ENCODE data around the gene PBX2.
A peak's percentile ranks its signal among the peaks of the same experiment; 100 is the strongest.
"Not testable (repeated sequence)": the region's sequence is repeated elsewhere in the genome, so short reads cannot be mapped to it uniquely, and the experiment has no call there.

PBX2 gene

GRCh38 chr6:32189742-32190053, 304 bp downstream of the PBX2 start:
- no peak for DNase-seq (ENCODE audit: low read depth)
- no peak for TF ChIP-seq CTCF (conservative IDR thresholded peaks at IDR 0.05; ENCODE audit: low read depth, low read length)
- peak overlapping the region; percentile 68 for H3K4me3 ChIP-seq (ENCODE audit: low read length)

- DNase-seq (ENCODE audit: low read depth) = no peak
- H3K4me3 ChIP-seq (ENCODE audit: low read length) = peak overlapping the region; percentile 68
- no peak for TF ChIP-seq CTCF (conservative IDR thresholded peaks at IDR 0.05; ENCODE audit: low read depth, low read length)
Measured at GRCh38 chr6:32189069-32189741, 797 bp downstream of the PBX2 start.

GRCh38 chr6:32188381-32189068, 1.5 kb downstream of the PBX2 start:
- no peak for DNase-seq (ENCODE audit: low read depth)
- H3K4me3 ChIP-seq (ENCODE audit: low read length) = peak overlapping the region; percentile 68
- TF ChIP-seq CTCF (conservative IDR thresholded peaks at IDR 0.05; ENCODE audit: low read depth, low read length) = no peak

GRCh38 chr6:32187725-32188380, 2.1 kb downstream of the PBX2 start:
- not testable (repeated sequence) for DNase-seq (ENCODE audit: low read depth); H3K4me3 ChIP-seq (ENCODE audit: low read length)

- no peak for DNase-seq (ENCODE audit: low read depth)
- TF ChIP-seq CTCF (conservative IDR thresholded peaks at IDR 0.05; ENCODE audit: low read depth, low read length) = no peak
- H3K4me3 ChIP-seq (ENCODE audit: low read length) = no peak overlapping the region
Measured at GRCh38 chr6:32187009-32187709, 2.8 kb downstream of the PBX2 start.

GRCh38 chr6:32186151-32186840, 3.7 kb downstream of the PBX2 start:
- not testable (repeated sequence) for DNase-seq (ENCODE audit: low read depth); H3K4me3 ChIP-seq (ENCODE audit: low read length)

- H3K4me3 ChIP-seq (ENCODE audit: low read length); DNase-seq (ENCODE audit: low read depth): not testable (repeated sequence)
Measured at GRCh38 chr6:32185681-32186131, 4.3 kb downstream of the PBX2 start.

GRCh38 chr6:32184084-32184640, 5.8 kb downstream of the PBX2 start, which contains the start of gene AGER:
Gene AGER, minus strand, starts transcription at chr6:32184253. Its CDS starts 31 bp downstream, at chr6:32184222.
- DNase-seq (ENCODE audit: low read depth) = no peak
- TF ChIP-seq CTCF (conservative IDR thresholded peaks at IDR 0.05; ENCODE audit: low read depth, low read length) = no peak
- H3K4me3 ChIP-seq (ENCODE audit: low read length) = no peak within 1 kb of the TSS

Measured in retinal pigment epithelial cell (primary cell).